GM12878 (cell line): ENCODE results near the gene TIMM17A. TPM values are rescaled to one million over a fixed set of nuclear protein-coding genes. Genes with fewer than 3 reads are reported as not detected.

Experiments used
- ATAC-seq: fragments of 200-7000 bp; cut with Tn5 transposase; 3 replicates; pipeline ENCODE4 v1.9.1; 2020; ENCODE audit warnings: mild to moderate bottlenecking, moderate library complexity
- BruUV-seq: library from RNA; stranded (reverse); fragments of 400-500 nt; replicated peaks from 2 replicates; lab custom pipeline; 2021; lab: Mats Ljungman, UMichigan
- CTCF ChIA-PET: fragments of 300-600 bp; sonication (Branson Sonifier 250); formaldehyde crosslinking; extraction: SDS; loops from one replicate; lab custom pipeline; 2021; ENCODE audit warnings: inconsistent platforms; lab: Yijun Ruan, JAX
- POLR2A ChIA-PET: fragments of 350-600 bp; formaldehyde crosslinking; extraction: SDS; loops from one replicate; lab custom pipeline; 2021; ENCODE audit warnings: inconsistent platforms; lab: Charles Lee
- RAD21 ChIA-PET: fragments of 300-600 bp; sonication (Branson Sonifier 250); formaldehyde crosslinking; loops from one replicate; lab custom pipeline; 2023; ENCODE audit warnings: antibody characterized with exemption; ENCODE audit not compliant: unreplicated experiment; lab: Charles Lee
- SMC1A ChIA-PET: fragments of 300-600 bp; sonication (Branson Sonifier 250); formaldehyde crosslinking; loops from one replicate; lab custom pipeline; 2023; ENCODE audit not compliant: unreplicated experiment, uncharacterized antibody; lab: Charles Lee
- DNase-seq: peaks from one replicate; pipeline ENCODE4 v3.0.0-alpha.2; 2011; ENCODE audit warnings: low read depth, low spot score
- FAIRE-seq: peaks from 3 replicates; lab custom pipeline; 2011; peaks lifted over from hg19 to GRCh38; lab: Jason Lieb, UNC
- H2AFZ ChIP-seq: 2 replicates; pipeline ENCODE4 v1.6.0; 2011; ENCODE audit warnings: low read depth, low read length, control low read depth; ENCODE audit not compliant: control insufficient read depth
- H3K27ac ChIP-seq: 2 replicates; pipeline ENCODE4 v1.5.1; 2011; ENCODE audit warnings: control low read depth; ENCODE audit not compliant: control insufficient read depth, insufficient read depth
- H3K27me3 ChIP-seq, 2 experiments: replicated peaks in 1 of 2; 2 replicates each; pipeline versions ENCODE4 v1.6.0 to v1.6.1; 2011; ENCODE audit warnings: low read length in 1 of 2; ENCODE audit not compliant: control insufficient read depth in 2 of 2, insufficient read depth in 2 of 2
- H3K36me3 ChIP-seq, 2 experiments: 2 replicates each; pipeline ENCODE4 v1.5.1; 2011; ENCODE audit warnings: low read length in 1 of 2; ENCODE audit not compliant: control insufficient read depth in 2 of 2, insufficient read depth in 2 of 2
- H3K4me1 ChIP-seq: 2 replicates; pipeline ENCODE4 v1.6.1; 2011; ENCODE audit warnings: mild to moderate bottlenecking, low read length, moderate library complexity, mixed read lengths; ENCODE audit not compliant: control insufficient read depth, insufficient read depth
- H3K4me2 ChIP-seq: 2 replicates; pipeline ENCODE4 v1.6.0; 2011; ENCODE audit warnings: control low read depth; ENCODE audit not compliant: control insufficient read depth, insufficient read depth
- H3K4me3 ChIP-seq: fragments of 200-600 bp; sonication (generic); 2 replicates; pipeline ENCODE4 v1.5.1; 2016
- H3K79me2 ChIP-seq: 2 replicates; pipeline ENCODE4 v1.6.0; 2011; ENCODE audit warnings: low read length; ENCODE audit not compliant: control insufficient read depth, insufficient read depth
- H3K9ac ChIP-seq: 2 replicates; pipeline ENCODE4 v1.8.0; 2011; ENCODE audit warnings: low read length, control low read depth, mixed read lengths; ENCODE audit not compliant: control insufficient read depth, insufficient read depth
- H3K9me3 ChIP-seq: replicated peaks from 3 replicates; pipeline ENCODE4 v1.5.1; 2011; ENCODE audit warnings: mild to moderate bottlenecking, low read length; ENCODE audit not compliant: control insufficient read depth, insufficient read depth
- H4K20me1 ChIP-seq: 2 replicates; pipeline ENCODE4 v1.6.0; 2011; ENCODE audit not compliant: control insufficient read depth, insufficient read depth
- CBX5 ChIP-seq: sonication (generic); IDR thresholded peaks from 2 replicates; pipeline ENCODE4 v1.6.1; 2016; ENCODE audit warnings: low read depth, moderate library complexity, mild to moderate bottlenecking, inconsistent platforms
- NR2C2 ChIP-seq: IDR thresholded peaks from 2 replicates; pipeline ENCODE4 v1.6.1; 2011; ENCODE audit warnings: borderline replicate concordance, low read depth; ENCODE audit not compliant: control insufficient read depth, insufficient read length
- POLR2AphosphoS2 ChIP-seq: IDR thresholded peaks from 2 replicates; pipeline ENCODE4 v1.6.1; 2011; ENCODE audit warnings: low read depth, mild to moderate bottlenecking, low read length, improper control_type of control experiment, moderate library complexity
- RUNX3 ChIP-seq: IDR thresholded peaks from 2 replicates; pipeline ENCODE4 v1.6.1; 2012; ENCODE audit warnings: low read length, inconsistent platforms
- SKIL ChIP-seq: fragments of 450-650 bp; IDR thresholded peaks from 2 replicates; pipeline ENCODE4 v1.6.1; 2017; ENCODE audit warnings: mild to moderate bottlenecking, low read depth, inconsistent platforms; ENCODE audit not compliant: poor library complexity, severe bottlenecking
- ZNF687 ChIP-seq: fragments of 450-650 bp; IDR thresholded peaks from 2 replicates; pipeline ENCODE4 v1.6.1; 2017; ENCODE audit warnings: mild to moderate bottlenecking, moderate library complexity
- WGBS: methylation state at CpG from one replicate; pipeline ENCODE4 v1.1.6; 2016; ENCODE audit warnings: low lambda C conversion rate; ENCODE audit not compliant: insufficient replicate concordance, insufficient coverage; ENCODE audit errors: missing lambda C conversion rate; 5-methylcytosine and 5-hydroxymethylcytosine counted together
- in situ Hi-C: fragments of 300-500 bp; cut with MboI; formaldehyde crosslinking; loops from 9 replicates; pipeline ENCODE4 v1.14.3; 2018; ENCODE audit warnings: mixed read lengths
- intact Hi-C: fragments of 100-400 bp; cut with micrococcal nuclease; formaldehyde crosslinking; loops from one replicate; pipeline ENCODE4 v1.14.2; 2022; ENCODE audit not compliant: unreplicated experiment
- polyA plus RNA-seq, 11 experiments: library from polyadenylated mRNA; depleted of rRNA in 4 of 11; unstranded in 6 of 11; stranded (reverse) in 5 of 11; fragments of >200 nt; fragmentation: Nextera tagmentation in 4 of 11; fragmentation: Illumina TruSeq in 1 of 11; extraction: Ambion mirVana in 4 of 11; extraction: Trizol in 1 of 11; gene quantifications; 1 replicate in 1 of 11; 2 replicates in 10 of 11; pipeline versions ENCODE4 v1.2.1 to v1.2.3, GENCODE V29; 2011 to 2016; ENCODE audit warnings: inconsistent platforms in 2 of 11, missing spikeins in 2 of 11, low read depth in 1 of 11
- total RNA-seq, 4 experiments: library from RNA; depleted of rRNA in 3 of 4; stranded (reverse); fragments of >200 nt in 3 of 4; fragmentation: Illumina TruSeq in 1 of 4; extraction: Trizol in 1 of 4; gene quantifications; 2 replicates each; pipeline versions ENCODE4 v1.2.1 to v1.2.3, GENCODE V29; 2013 to 2021

The TIMM17A gene
- total and polyA plus RNA-seq, 10 of the 15 experiments (the other 5 are each of a cell fraction or from before 2014, with no cell fraction given) = 68.6 to 357 (median 92.4) TPM

- no peak overlapping the region for H2AFZ ChIP-seq
- DNase-seq (no peak), ATAC-seq (no peak), FAIRE-seq (no peak)
- ChIA-PET CTCF (interaction anchor here (0.6 to 1.2 kb wide), 6 partner anchors 12 to 103 kb away, joined by 3 to 7 read pairs (median 4); no protein-coding TSS in a partner anchor), SMC1A (no interaction called here), POLR2A (no interaction called here), RAD21 (interaction anchor here (0.7 kb wide), 1 partner anchor 142 kb away, joined by 3 read pairs; no protein-coding TSS in a partner anchor)
- TF ChIP-seq SKIL = no peak
- no peak for TF ChIP-seq NR2C2
- TF ChIP-seq ZNF687 = no peak
- TF ChIP-seq POLR2AphosphoS2 = no peak
- TF ChIP-seq RUNX3 = no peak
- no peak for TF ChIP-seq CBX5
- no peaks in the 10 kb centered on the region for H4K20me1 ChIP-seq
- H3K4me3 ChIP-seq = no peak overlapping the region
- H3K4me2 ChIP-seq = no peak overlapping the region
- no peak overlapping the region for H3K9ac ChIP-seq
- BruUV-seq = no TSS peak
- 62% methylated on average over 21 of the region's 21 CpGs for WGBS
- no peaks in the 10 kb centered on the region for H3K36me3 ChIP-seq
- H3K27ac ChIP-seq = no peak overlapping the region
- in situ Hi-C loops (no loop called here), intact Hi-C loops (no loop called here)
- H3K79me2 ChIP-seq = no peaks in the 10 kb centered on the region
- no peaks in the 10 kb centered on the region for H3K27me3 ChIP-seq
- no peaks in the 10 kb centered on the region for H3K4me1 ChIP-seq
- H3K9me3 ChIP-seq = no peaks in the 10 kb centered on the region
These were observed 61.8 kb downstream of the TIMM17A start for GRCh38 chr1:202016811-202017748.
